ENCODE results near the gene PA2G4.

DNA sequence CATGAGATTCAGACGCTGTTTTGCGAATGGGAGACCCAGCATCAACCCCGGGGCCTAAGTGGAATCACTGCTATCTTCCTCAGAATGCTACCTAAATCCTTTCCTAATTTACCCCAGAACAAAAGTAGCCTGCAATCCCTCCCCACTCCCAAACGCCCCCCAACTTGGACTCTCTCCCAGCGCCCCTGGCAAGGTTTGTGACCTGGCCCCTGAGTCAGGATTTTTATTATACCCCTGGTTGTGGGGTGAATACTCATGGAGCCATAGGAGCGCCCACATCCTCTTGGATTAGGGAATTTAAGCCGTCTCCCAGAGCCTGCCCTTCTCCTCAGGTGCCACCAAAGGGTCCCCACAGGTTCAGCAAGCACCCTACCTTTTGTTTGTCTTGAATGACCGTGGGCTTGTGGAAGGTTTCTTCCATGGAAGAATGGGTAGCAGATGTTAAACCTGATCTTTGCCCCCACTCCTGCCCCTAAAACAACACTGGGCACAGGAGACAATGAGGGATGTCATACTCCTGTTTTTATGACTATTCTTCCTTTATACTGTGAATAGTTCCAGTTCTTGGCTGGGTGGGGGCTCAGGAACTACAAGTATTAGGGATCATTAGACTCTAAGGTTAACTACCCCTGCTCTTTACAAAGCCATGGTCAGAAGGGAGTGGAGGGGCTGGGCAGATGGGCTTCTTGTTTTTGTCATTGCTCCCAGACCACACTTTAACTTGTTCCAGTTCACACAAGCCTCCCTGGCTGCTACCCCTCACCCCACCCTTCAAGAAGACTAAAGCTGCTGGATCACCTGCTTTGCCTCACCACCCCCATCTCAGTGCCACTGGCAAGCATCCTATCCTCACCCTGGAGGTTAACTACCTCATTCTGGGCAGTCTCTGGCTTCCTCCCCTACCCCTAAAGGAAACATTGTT lies 48.7 kb downstream of the PA2G4 start:
- TF ChIP-seq, protein P1, sequence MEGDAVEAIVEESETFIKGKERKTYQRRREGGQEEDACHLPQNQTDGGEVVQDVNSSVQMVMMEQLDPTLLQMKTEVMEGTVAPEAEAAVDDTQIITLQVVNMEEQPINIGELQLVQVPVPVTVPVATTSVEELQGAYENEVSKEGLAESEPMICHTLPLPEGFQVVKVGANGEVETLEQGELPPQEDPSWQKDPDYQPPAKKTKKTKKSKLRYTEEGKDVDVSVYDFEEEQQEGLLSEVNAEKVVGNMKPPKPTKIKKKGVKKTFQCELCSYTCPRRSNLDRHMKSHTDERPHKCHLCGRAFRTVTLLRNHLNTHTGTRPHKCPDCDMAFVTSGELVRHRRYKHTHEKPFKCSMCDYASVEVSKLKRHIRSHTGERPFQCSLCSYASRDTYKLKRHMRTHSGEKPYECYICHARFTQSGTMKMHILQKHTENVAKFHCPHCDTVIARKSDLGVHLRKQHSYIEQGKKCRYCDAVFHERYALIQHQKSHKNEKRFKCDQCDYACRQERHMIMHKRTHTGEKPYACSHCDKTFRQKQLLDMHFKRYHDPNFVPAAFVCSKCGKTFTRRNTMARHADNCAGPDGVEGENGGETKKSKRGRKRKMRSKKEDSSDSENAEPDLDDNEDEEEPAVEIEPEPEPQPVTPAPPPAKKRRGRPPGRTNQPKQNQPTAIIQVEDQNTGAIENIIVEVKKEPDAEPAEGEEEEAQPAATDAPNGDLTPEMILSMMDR (IDR thresholded peaks at IDR 0.05; ENCODE audit: poor library complexity), result no peak
- TF ChIP-seq EZH2 (IDR thresholded peaks at IDR 0.05; ENCODE audit: borderline replicate concordance), result no peak
- no peak for TF ChIP-seq EZH2phosphoT487 (IDR thresholded peaks at IDR 0.05; ENCODE audit: low read depth, severe bottlenecking, unreplicated experiment)
